Stomach smooth muscle (tissue), 2 donors: ENCODE measurements around the gene CACNB2.

Experiments
- H3K27ac ChIP-seq: one replicate; pipeline ENCODE4 v1.7.0; 2013; ENCODE audit warnings: mild to moderate bottlenecking, low read length, inconsistent platforms
- H3K27me3 ChIP-seq, 2 donors: one replicate each; pipeline ENCODE4 v1.7.0; 2013; ENCODE audit warnings: low read length in 2 of 2; ENCODE audit not compliant: insufficient read depth in 2 of 2, control insufficient read depth in 1 of 2
- H3K36me3 ChIP-seq, 2 donors: one replicate each; pipeline ENCODE4 v1.7.0; 2013; ENCODE audit warnings: low read length in 2 of 2; ENCODE audit not compliant: control insufficient read depth in 2 of 2, insufficient read depth in 2 of 2
- H3K4me1 ChIP-seq: one replicate; pipeline ENCODE4 v1.7.0; 2013; ENCODE audit warnings: low read length; ENCODE audit not compliant: control insufficient read depth, insufficient read depth
- H3K4me3 ChIP-seq, 2 donors: one replicate each; pipeline ENCODE4 v1.7.0; 2013; ENCODE audit warnings: low read length in 2 of 2
- H3K9ac ChIP-seq, 2 donors: one replicate each; pipeline ENCODE4 v1.7.0; 2013; ENCODE audit warnings: low read length in 2 of 2, mild to moderate bottlenecking in 1 of 2
- H3K9me3 ChIP-seq, 2 donors: one replicate each; pipeline ENCODE4 v1.7.0; 2013; ENCODE audit warnings: low read length in 2 of 2; ENCODE audit not compliant: control insufficient read depth in 2 of 2
- donor health status: healthy.
- donor health status: Pancreatic carcinoma.

The CACNB2 gene

GRCh38 chr10:18334116-18334867 lies 194.1 kb downstream of the CACNB2 start:
- Histone ChIP-seq H3K9me3 (peaks cover 0 to 5% of the 10 kb centered on the region in 2 donors), H3K27me3 (no peaks in the 10 kb centered on the region), H3K27ac (peak overlapping the region; percentile 58), H3K9ac (peak overlapping the region in 1 of 2 donors; percentile 49), H3K4me1 (peaks cover 9% of the 10 kb centered on the region), H3K4me3 (peak overlapping the region; percentile 58 to 66), H3K36me3 (no peaks in the 10 kb centered on the region)

GRCh38 chr10:18340496-18341051 lies 200.3 kb downstream of the CACNB2 start:
- H3K27ac ChIP-seq = peak overlapping the region; percentile 38
- H3K9me3 ChIP-seq = no peaks in the 10 kb centered on the region
- H3K4me3 ChIP-seq = peak overlapping the region; percentile 38 to 76
- peak overlapping the region; percentile 1 to 51 for H3K9ac ChIP-seq
- H3K27me3 ChIP-seq = no peaks in the 10 kb centered on the region
- no peaks in the 10 kb centered on the region for H3K36me3 ChIP-seq
- H3K4me1 ChIP-seq = no peaks in the 10 kb centered on the region

DNA sequence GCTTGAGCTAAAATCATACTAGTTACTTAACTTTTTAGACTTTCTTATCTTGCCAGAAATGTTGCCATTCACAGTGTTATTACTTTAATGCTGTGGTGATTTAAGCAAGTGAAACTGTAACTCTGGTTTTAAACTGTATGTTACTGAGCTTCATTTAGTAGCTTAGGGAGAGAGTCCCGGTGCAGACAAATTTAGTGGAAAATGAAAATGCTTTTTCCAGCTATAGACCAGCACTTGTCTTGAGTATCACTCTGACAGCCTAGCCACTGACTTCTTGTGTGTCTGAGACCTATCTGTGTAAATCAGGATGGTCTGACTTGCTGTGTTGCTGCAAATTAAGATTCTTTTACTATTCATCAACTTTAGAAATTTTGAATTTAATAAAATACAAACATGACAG lies 200.8 kb downstream of the CACNB2 start:
- Histone ChIP-seq H3K9me3 (no peaks in the 10 kb centered on the region), H3K27ac (peak overlapping the region; percentile 38), H3K27me3 (no peaks in the 10 kb centered on the region), H3K36me3 (no peaks in the 10 kb centered on the region), H3K9ac (peak overlapping the region; percentile 1 to 51), H3K4me3 (peak overlapping the region; percentile 38 to 76), H3K4me1 (no peaks in the 10 kb centered on the region)

DNA sequence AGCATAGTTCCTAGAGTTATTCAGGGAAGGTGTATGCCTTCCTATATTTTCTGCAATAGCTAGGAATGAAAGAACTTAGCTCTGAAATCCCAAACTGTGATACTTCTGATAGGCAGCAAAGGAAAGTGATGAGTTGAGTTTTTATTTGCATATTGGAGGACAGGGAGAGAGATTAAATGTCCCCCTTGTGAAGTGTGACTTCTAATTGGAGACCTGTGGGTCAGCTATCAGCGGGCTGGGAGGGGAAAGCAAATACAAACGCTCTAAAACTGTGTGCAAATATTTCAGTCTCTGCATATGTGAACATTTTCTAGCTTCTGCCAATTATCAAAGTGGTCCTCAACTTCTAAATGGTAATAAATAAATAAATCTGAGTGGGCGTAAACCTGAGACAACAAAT lies 203.3 kb downstream of the CACNB2 start:
- Histone ChIP-seq H3K36me3 (no peaks in the 10 kb centered on the region), H3K9ac (no peak overlapping the region), H3K4me1 (no peaks in the 10 kb centered on the region), H3K9me3 (no peaks in the 10 kb centered on the region), H3K27ac (no peak overlapping the region), H3K4me3 (no peak overlapping the region), H3K27me3 (no peaks in the 10 kb centered on the region)

- no peak overlapping the region for H3K9ac ChIP-seq
- H3K27ac ChIP-seq = no peak overlapping the region
- no peaks in the 10 kb centered on the region for H3K4me1 ChIP-seq
- no peak overlapping the region for H3K4me3 ChIP-seq
- no peaks in the 10 kb centered on the region for H3K27me3 ChIP-seq
- no peaks in the 10 kb centered on the region for H3K36me3 ChIP-seq
- H3K9me3 ChIP-seq = no peaks in the 10 kb centered on the region
Measured at GRCh38 chr10:18345308-18345707, 205.1 kb downstream of the CACNB2 start.

DNA sequence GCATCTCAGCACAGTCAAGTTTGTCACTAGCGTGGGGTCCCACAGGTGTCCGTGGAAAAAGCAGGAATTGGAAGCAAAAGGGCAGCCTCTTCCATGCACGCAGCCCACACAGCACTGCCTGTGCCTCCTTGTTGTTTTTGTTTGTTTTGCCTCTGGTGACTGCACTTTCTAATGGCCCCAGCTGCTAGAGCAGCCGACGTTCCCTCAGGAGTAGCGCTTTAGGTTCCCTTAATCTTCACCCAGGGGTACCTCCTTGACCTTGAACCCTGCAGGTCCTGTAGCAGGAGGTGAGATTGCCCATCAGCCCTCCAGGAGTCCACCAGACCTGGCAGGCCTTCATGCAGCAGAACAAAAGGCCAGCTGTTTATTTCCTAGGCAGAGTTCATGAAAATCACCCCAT lies 210.1 kb downstream of the CACNB2 start:
- Histone ChIP-seq H3K9me3 (no peaks in the 10 kb centered on the region), H3K4me3 (no peak overlapping the region), H3K27me3 (no peaks in the 10 kb centered on the region), H3K27ac (no peak overlapping the region), H3K9ac (no peak overlapping the region), H3K36me3 (no peaks in the 10 kb centered on the region), H3K4me1 (peaks cover 3% of the 10 kb centered on the region)

GRCh38 chr10:18351421-18351820 lies 211.2 kb downstream of the CACNB2 start:
- no peak overlapping the region for H3K9ac ChIP-seq
- H3K27ac ChIP-seq = no peak overlapping the region
- peaks cover 3% of the 10 kb centered on the region for H3K4me1 ChIP-seq
- H3K27me3 ChIP-seq = no peaks in the 10 kb centered on the region
- H3K36me3 ChIP-seq = no peaks in the 10 kb centered on the region
- H3K4me3 ChIP-seq = no peak overlapping the region
- H3K9me3 ChIP-seq = no peaks in the 10 kb centered on the region

- Histone ChIP-seq H3K4me1 (peaks cover 3% of the 10 kb centered on the region), H3K27me3 (no peaks in the 10 kb centered on the region), H3K9me3 (no peaks in the 10 kb centered on the region), H3K27ac (no peak overlapping the region), H3K4me3 (no peak overlapping the region), H3K36me3 (no peaks in the 10 kb centered on the region), H3K9ac (no peak overlapping the region)
Measured at GRCh38 chr10:18352175-18352574, 212.0 kb downstream of the CACNB2 start.

DNA sequence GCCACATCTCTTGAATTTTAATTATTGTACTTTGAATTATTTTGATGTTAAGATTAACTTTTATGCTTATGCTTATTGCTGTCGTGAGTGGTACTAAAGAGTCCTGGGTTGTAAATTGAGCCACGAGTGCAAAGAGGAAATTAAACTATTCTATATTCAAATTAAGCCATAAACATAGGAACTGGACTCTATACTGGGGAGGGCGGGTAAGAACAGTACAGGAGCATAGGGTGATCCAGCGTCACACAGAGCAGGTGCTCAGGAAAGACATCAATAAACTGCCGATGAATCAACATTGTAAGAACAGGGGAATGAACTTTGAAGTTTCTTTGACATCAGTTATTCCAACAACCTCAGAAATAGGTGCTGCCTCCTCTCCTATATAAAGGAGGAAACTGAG lies 219.6 kb downstream of the CACNB2 start:
- Histone ChIP-seq H3K36me3 (no peaks in the 10 kb centered on the region), H3K4me1 (no peaks in the 10 kb centered on the region), H3K27me3 (no peaks in the 10 kb centered on the region), H3K9me3 (no peaks in the 10 kb centered on the region), H3K4me3 (no peak overlapping the region), H3K27ac (no peak overlapping the region), H3K9ac (no peak overlapping the region)

DNA sequence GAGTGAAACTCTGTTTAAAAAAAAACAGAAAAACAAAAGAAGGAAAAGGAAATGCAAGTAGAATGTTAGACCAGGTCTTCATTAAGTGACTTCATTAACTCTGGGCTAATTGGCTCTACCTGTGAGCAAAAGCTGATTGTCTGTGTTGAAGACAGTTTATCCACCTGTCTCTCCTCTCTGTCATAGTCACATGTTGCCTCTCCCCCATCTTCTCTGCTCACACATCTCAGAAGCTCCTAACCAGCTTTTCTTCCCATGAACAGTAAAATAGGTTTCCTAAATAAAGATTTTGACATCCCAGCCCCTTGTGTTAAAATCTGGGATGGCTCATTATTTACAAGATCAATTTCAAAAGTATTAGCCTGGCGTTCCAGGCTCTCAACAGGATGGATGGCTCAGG lies 222.7 kb downstream of the CACNB2 start:
- Histone ChIP-seq H3K27ac (no peak overlapping the region), H3K4me3 (no peak overlapping the region), H3K27me3 (no peaks in the 10 kb centered on the region), H3K36me3 (no peaks in the 10 kb centered on the region), H3K9ac (no peak overlapping the region), H3K4me1 (no peaks in the 10 kb centered on the region), H3K9me3 (no peaks in the 10 kb centered on the region)
